HCT116 (cell line): ENCODE data around the gene CCNK. TPM values are rescaled to one million over a fixed set of nuclear protein-coding genes. Genes with fewer than 3 reads are reported as not detected.

ENCODE experiments used
- ATAC-seq: fragments of 200-7000 bp; cut with Tn5 transposase; 2 replicates; pipeline ENCODE4 v1.9.1; 2020; ENCODE audit warnings: mild to moderate bottlenecking, moderate library complexity
- BruUV-seq: library from RNA; stranded (reverse); fragments of 400-500 nt; replicated peaks from 2 replicates; lab custom pipeline; 2021; lab: Mats Ljungman, UMichigan
- CTCF ChIA-PET: fragments of 300-600 bp; sonication (Branson Sonifier 250); formaldehyde crosslinking; loops from one replicate; lab custom pipeline; 2021; ENCODE audit warnings: antibody characterized with exemption; lab: Charles Lee
- POLR2A ChIA-PET: fragments of 300-600, 350-600 bp; sonication (Branson Sonifier 250); formaldehyde crosslinking; loops from one replicate; lab custom pipeline; 2021; ENCODE audit warnings: antibody characterized with exemption; lab: Charles Lee
- RAD21 ChIA-PET, 2 experiments: fragments of 300-600 bp; sonication (Branson Sonifier 250); formaldehyde crosslinking; loops; one replicate each; lab custom pipeline; 2023; ENCODE audit warnings: low total read pairs in 2 of 2; ENCODE audit not compliant: uncharacterized antibody in 2 of 2, unreplicated experiment in 2 of 2, low non-redundant PET in 1 of 2; lab: Charles Lee
- DNase-seq: peaks from one replicate; pipeline ENCODE4 v3.0.0-alpha.2; 2010; ENCODE audit warnings: low read depth, low spot score
- H2AFZ ChIP-seq: fragments of 200-600 bp; shearing (Covaris generic), sonication (generic); 2 replicates; pipeline ENCODE4 v1.6.1; 2017; ENCODE audit warnings: low read depth, mixed run types, mixed read lengths, antibody characterized with exemption, low read length; ENCODE audit not compliant: poor library complexity, severe bottlenecking
- H3K27ac ChIP-seq: 2 replicates; pipeline ENCODE4 v1.5.1; 2012; ENCODE audit warnings: low read depth, low read length
- H3K27me3 ChIP-seq: fragments of 200-600 bp; sonication (generic); 2 replicates; pipeline ENCODE4 v1.6.1; 2016; ENCODE audit warnings: mixed run types, low read length, mixed read lengths; ENCODE audit not compliant: insufficient read depth
- H3K36me3 ChIP-seq, 2 experiments: fragments of 200-500 bp in 1 of 2; fragments of 200-600 bp in 1 of 2; sonication (Bioruptor generic) in 1 of 2; sonication (generic) in 1 of 2; 2 replicates each; pipeline versions ENCODE4 v1.5.1 to v1.6.1; 2014 to 2016; ENCODE audit warnings: low read length in 2 of 2, inconsistent platforms in 1 of 2, mixed read lengths in 1 of 2, mixed run types in 1 of 2; ENCODE audit not compliant: insufficient read depth in 2 of 2, control insufficient read depth in 1 of 2
- H3K4me1 ChIP-seq, 2 experiments: fragments of 200-600 bp in 1 of 2; sonication (generic) in 1 of 2; 2 replicates each; pipeline versions ENCODE4 v1.5.1 to v1.6.1; 2012 to 2017; ENCODE audit warnings: low read length in 2 of 2, inconsistent platforms in 1 of 2, mild to moderate bottlenecking in 1 of 2, mixed read lengths in 1 of 2, mixed run types in 1 of 2, moderate library complexity in 1 of 2; ENCODE audit not compliant: insufficient read depth in 2 of 2, control insufficient read depth in 1 of 2
- H3K4me2 ChIP-seq: fragments of 200-600 bp; sonication (generic); 2 replicates; pipeline ENCODE4 v1.6.1; 2017; ENCODE audit warnings: mixed run types, low read length, mixed read lengths
- H3K4me3 ChIP-seq, 2 experiments: fragments of 200-600 bp in 1 of 2; sonication (generic) in 1 of 2; replicated peaks in 1 of 2; 2 replicates each; pipeline ENCODE4 v1.5.1; 2011 to 2016; ENCODE audit warnings: low read length in 2 of 2, control low read depth in 1 of 2, low read depth in 1 of 2, mild to moderate bottlenecking in 1 of 2, mixed read lengths in 1 of 2, mixed run types in 1 of 2
- H3K79me2 ChIP-seq: fragments of 200-600 bp; sonication (generic); 2 replicates; pipeline ENCODE4 v1.6.1; 2017; ENCODE audit warnings: mild to moderate bottlenecking, mixed run types, low read length, moderate library complexity, mixed read lengths; ENCODE audit not compliant: insufficient read depth
- H3K9ac ChIP-seq: fragments of 200-600 bp; sonication (generic); 2 replicates; pipeline ENCODE4 v1.6.1; 2016; ENCODE audit warnings: low read length, mixed read lengths
- H3K9me2 ChIP-seq: fragments of 200-600 bp; sonication (generic), shearing (Covaris generic); 2 replicates; pipeline ENCODE4 v1.6.1; 2017; ENCODE audit warnings: mixed run types, mild to moderate bottlenecking, moderate library complexity; ENCODE audit not compliant: insufficient read depth
- H3K9me3 ChIP-seq, 2 experiments: fragments of 200-500 bp in 1 of 2; fragments of 200-600 bp in 1 of 2; sonication (Bioruptor generic) in 1 of 2; sonication (generic) in 1 of 2; 2 replicates each; pipeline ENCODE4 v1.6.1; 2014 to 2017; ENCODE audit warnings: low read length in 2 of 2, mixed read lengths in 2 of 2, inconsistent platforms in 1 of 2, low read depth in 1 of 2, mild to moderate bottlenecking in 1 of 2, mixed run types in 1 of 2, moderate library complexity in 1 of 2; ENCODE audit not compliant: control insufficient read depth in 1 of 2, insufficient read depth in 1 of 2
- H4K20me1 ChIP-seq: fragments of 200-600 bp; sonication (generic), shearing (Covaris generic); 2 replicates; pipeline ENCODE4 v1.6.1; 2017; ENCODE audit warnings: mixed run types, mild to moderate bottlenecking, moderate library complexity; ENCODE audit not compliant: insufficient read depth
- CBX3 ChIP-seq: IDR thresholded peaks from 2 replicates; pipeline ENCODE4 v1.6.1; 2012; ENCODE audit warnings: low read depth
- CEBPB ChIP-seq: IDR thresholded peaks from 2 replicates; pipeline ENCODE4 v1.6.1; 2012; ENCODE audit warnings: low read depth
- CTCF ChIP-seq, 3 experiments: fragments of 200-600 bp in 1 of 3; sonication (generic) in 1 of 3; IDR thresholded peaks in 2 of 3; conservative IDR thresholded peaks in 1 of 3; 2 replicates each; pipeline ENCODE4 v1.5.1; 2012 to 2017; ENCODE audit warnings: low read depth in 2 of 3, low read length in 2 of 3, antibody characterized with exemption in 1 of 3, borderline replicate concordance in 1 of 3, control low read depth in 1 of 3, mild to moderate bottlenecking in 1 of 3, mixed read lengths in 1 of 3, mixed run types in 1 of 3, moderate library complexity in 1 of 3; ENCODE audit not compliant: insufficient read depth in 1 of 3
- EGR1 ChIP-seq: IDR thresholded peaks from 2 replicates; pipeline ENCODE4 v1.6.1; 2012; ENCODE audit warnings: low read depth
- ELF1 ChIP-seq: IDR thresholded peaks from 2 replicates; pipeline ENCODE4 v1.6.1; 2012; ENCODE audit warnings: low read depth, borderline replicate concordance
- EZH2 ChIP-seq: fragments of 200-600 bp; sonication (generic); IDR thresholded peaks from 2 replicates; pipeline ENCODE4 v1.6.1; 2017; ENCODE audit warnings: antibody characterized with exemption, mixed run types
- EZH2phosphoT487 ChIP-seq: fragments of 200-600 bp; IDR thresholded peaks from 2 replicates; pipeline ENCODE4 v1.6.1; 2018; ENCODE audit warnings: antibody characterized with exemption, borderline replicate concordance
- FOSL1 ChIP-seq: IDR thresholded peaks from 2 replicates; pipeline ENCODE4 v1.6.1; 2012; ENCODE audit warnings: low read depth
- JUND ChIP-seq: IDR thresholded peaks from 2 replicates; pipeline ENCODE4 v1.6.1; 2012
- MAX ChIP-seq: IDR thresholded peaks from 2 replicates; pipeline ENCODE4 v1.6.1; 2012
- POLR2A ChIP-seq: IDR thresholded peaks from 2 replicates; pipeline ENCODE4 v1.7.0; 2011; ENCODE audit warnings: borderline replicate concordance; ENCODE audit not compliant: insufficient read depth, insufficient read length; ENCODE audit errors: extremely low read depth
- POLR2AphosphoS5 ChIP-seq: IDR thresholded peaks from 2 replicates; pipeline ENCODE4 v1.6.1; 2011; ENCODE audit warnings: mild to moderate bottlenecking, low read depth, low read length, moderate library complexity
- RAD21 ChIP-seq: IDR thresholded peaks from 2 replicates; pipeline ENCODE4 v1.6.1; 2012; ENCODE audit warnings: low read depth, mild to moderate bottlenecking
- REST ChIP-seq: IDR thresholded peaks from 2 replicates; pipeline ENCODE4 v1.6.1; 2012; ENCODE audit warnings: low read depth
- SIN3A ChIP-seq: IDR thresholded peaks from 2 replicates; pipeline ENCODE4 v1.6.1; 2012; ENCODE audit warnings: low read depth
- SRF ChIP-seq: IDR thresholded peaks from 2 replicates; pipeline ENCODE4 v1.6.1; 2012; ENCODE audit warnings: low read depth
- YY1 ChIP-seq: IDR thresholded peaks from 2 replicates; pipeline ENCODE4 v1.6.1; 2011; ENCODE audit warnings: low read length, low read depth, moderate library complexity, mild to moderate bottlenecking; ENCODE audit not compliant: insufficient replicate concordance; ENCODE audit errors: extremely low read depth
- ZBTB33 ChIP-seq: IDR thresholded peaks from 2 replicates; pipeline ENCODE4 v1.6.1; 2011; ENCODE audit warnings: mild to moderate bottlenecking, low read length, moderate library complexity; ENCODE audit not compliant: insufficient replicate concordance; ENCODE audit errors: extremely low read depth
- ZFX ChIP-seq: fragments of 450-650 bp; IDR thresholded peaks from 2 replicates; pipeline ENCODE4 v1.6.1; 2017
- ZNF274 ChIP-seq: fragments of 200-500 bp; sonication (Bioruptor generic); IDR thresholded peaks from 2 replicates; pipeline ENCODE4 v1.6.1; 2014; ENCODE audit warnings: mild to moderate bottlenecking, low read depth, low read length, inconsistent platforms
- intact Hi-C: fragments of 100-400 bp; cut with micrococcal nuclease; formaldehyde crosslinking; loops from 2 replicates; pipeline ENCODE4 v1.10.0; 2022
- total RNA-seq: library from RNA; stranded (reverse); gene quantifications from one replicate; pipeline ENCODE4 v1.2.1, GENCODE V29; 2021; ENCODE audit not compliant: unreplicated experiment

CCNK gene
- total RNA-seq, 1 experiment from 2014 or later: 68.2 TPM

- no peak for TF ChIP-seq EZH2phosphoT487
These were observed 2.9 kb downstream of the CCNK start (continued) for GRCh38 chr14:99484106-99484505.

- Histone ChIP-seq H3K9me2 (no peaks in the 10 kb centered on the region), H3K79me2 (peaks cover 35% of the 10 kb centered on the region), H3K9ac (no peak overlapping the region), H3K4me3 (no peak overlapping the region), H4K20me1 (no peaks in the 10 kb centered on the region), H2AFZ (no peak overlapping the region), H3K4me1 (no peaks in the 10 kb centered on the region), H3K4me2 (no peak overlapping the region), H3K27me3 (no peaks in the 10 kb centered on the region), H3K36me3 (peaks cover 43 to 65% of the 10 kb centered on the region in 2 experiments; a peak in 3 of 4 replicates), H3K27ac (no peak overlapping the region), H3K9me3 (no peaks in the 10 kb centered on the region)
- RAD21 ChIA-PET: no interaction called here
- no peak for TF ChIP-seq FOSL1
- no peak for TF ChIP-seq EGR1
- TF ChIP-seq CBX3: no peak
- TF ChIP-seq REST: no peak
- no peak for TF ChIP-seq SRF
- TF ChIP-seq CEBPB: no peak
- TF ChIP-seq ELF1: no peak
- TF ChIP-seq JUND: no peak
- no peak for TF ChIP-seq SIN3A
- TF ChIP-seq ZFX: no peak
- TF ChIP-seq RAD21: no peak
- no peak for TF ChIP-seq YY1
- no peak for TF ChIP-seq EZH2
- TF ChIP-seq CTCF (IDR thresholded peaks at IDR 0.05 in 2 of 3, conservative IDR thresholded peaks at IDR 0.05 in 1 of 3; ENCODE audit: borderline replicate concordance in 1 of 3, insufficient read depth in 1 of 3, low read depth in 2 of 3, low read length in 2 of 3): no peak
- TF ChIP-seq EZH2phosphoT487: no peak
- TF ChIP-seq ZNF274: no peak
- no peak for TF ChIP-seq MAX
- TF ChIP-seq POLR2A: no peak
- TF ChIP-seq POLR2AphosphoS5: no peak
- TF ChIP-seq ZBTB33: no peak
- POLR2A ChIA-PET: no interaction called here
- no peak for ATAC-seq
- intact Hi-C loops: no loop called here
- no peak for DNase-seq
- CTCF ChIA-PET: no interaction called here
- BruUV-seq: no TSS peak
These were observed 16.1 kb downstream of the CCNK start for GRCh38 chr14:99497341-99497740.
